ENCODE data around the gene DHX36. TPM values are rescaled to one million over a fixed set of nuclear protein-coding genes. Genes with fewer than 3 reads are reported as not detected.
A peak's percentile ranks its signal among the peaks of the same experiment; 100 is the strongest.

Gene DHX36
- total and polyA plus RNA-seq, 2 of the 4 experiments (the other 2 are of a cell fraction), result 27.1 to 30.2 TPM

GRCh38 chr3:154316974-154317767 is 7.1 kb downstream of the DHX36 start:
- no peak overlapping the region for H3K4ac ChIP-seq (ENCODE audit: low read depth, low read length)
- peaks cover 13 to 49% of the 10 kb centered on the region in 2 experiments; a peak in 3 of 4 replicates for H3K79me1 ChIP-seq (ENCODE audit: low read depth in 1 of 2, low read length in 2 of 2)
- H4K8ac ChIP-seq (ENCODE audit: low read depth in 2 of 2, low read length in 2 of 2), result peak overlapping the region in 1 of 2 experiments; percentile 35; a peak in 1 of 4 replicates
- intact Hi-C loops (cut with micrococcal nuclease) (no loop called here), dilution Hi-C loops (cut with HindIII; ENCODE audit: low sequenced_read_pairs, unreplicated experiment) (no loop called here), in situ Hi-C loops (cut with MboI; ENCODE audit: low sequenced_read_pairs) (no loop called here)
- H2BK20ac ChIP-seq (ENCODE audit: low read depth, low read length), result no peak overlapping the region
- H3K18ac ChIP-seq (ENCODE audit: low read depth, low read length), result no peak overlapping the region
- H3K14ac ChIP-seq (replicated peaks; ENCODE audit: low read depth, low read length), result no peak overlapping the region
- no peak overlapping the region; the same call in 1 of the 2 replicates for H3K23ac ChIP-seq (ENCODE audit: low read depth, low read length)
- H2AFZ ChIP-seq (replicated peaks; ENCODE audit: low read length, poor library complexity), result no peak overlapping the region
- no peak overlapping the region for H2BK120ac ChIP-seq (ENCODE audit: low read depth, low read length)
- peaks cover 33% of the 10 kb centered on the region; the same call in 1 of the 2 replicates for H4K20me1 ChIP-seq (ENCODE audit: insufficient read depth, low read length)
- H3K4me3 ChIP-seq (ENCODE audit: insufficient read depth, low read depth, low read length), result no peak overlapping the region
- H3K9ac ChIP-seq (ENCODE audit: low read depth, low read length), result no peak overlapping the region
- CTCF ChIA-PET, result no interaction called here
- no peaks in the 10 kb centered on the region for H3K9me3 ChIP-seq (ENCODE audit: control insufficient read depth, insufficient read depth, low read length)
- no peak overlapping the region for H2AK9ac ChIP-seq (replicated peaks; ENCODE audit: low read depth, low read length, poor library complexity)
- WGBS, 2 experiments (ENCODE audit: extremely low coverage in 2 of 2, insufficient read length in 1 of 2), result 83% methylated on average over 1 of the region's 5 CpGs; no CpG with 5 or more reads in 1 of the 2 experiments
- BruUV-seq (replicated peaks), result no TSS peak
- no peak overlapping the region for H4K91ac ChIP-seq (ENCODE audit: insufficient read depth, low read depth, low read length)
- H3K36me3 ChIP-seq (ENCODE audit: control insufficient read depth, insufficient read depth, low read length), result peaks cover 2% of the 10 kb centered on the region; the same call in 1 of the 2 replicates
- no peak overlapping the region for H3K56ac ChIP-seq (ENCODE audit: extremely low read depth, insufficient read depth, low read length)
- no peaks in the 10 kb centered on the region for H3K27me3 ChIP-seq (ENCODE audit: control insufficient read depth, insufficient read depth, low read length)
- no peaks in the 10 kb centered on the region; the same call in none of the 2 replicates for H3K9me1 ChIP-seq (ENCODE audit: insufficient read depth, low read length)
- H3K4me1 ChIP-seq (ENCODE audit: control insufficient read depth, insufficient read depth, low read length), result peaks cover 4% of the 10 kb centered on the region
- no peak for DNase-seq
- H4K5ac ChIP-seq (ENCODE audit: low read depth, low read length), result no peak overlapping the region
- H2BK5ac ChIP-seq (ENCODE audit: low read depth, low read length, poor library complexity, severe bottlenecking), result no peak overlapping the region
- H2AK5ac ChIP-seq (ENCODE audit: low read depth, low read length), result no peak overlapping the region
- ATAC-seq (ENCODE audit: low read depth), result peak; percentile 61; the same call in 1 of the 2 replicates
- POLR2A ChIA-PET (ENCODE audit: unreplicated experiment), result interaction anchor here (0.5 kb wide), 1 partner anchor 482 kb away, joined by 5 read pairs; no protein-coding TSS in a partner anchor
- no peak overlapping the region; the same call in 1 of the 2 replicates for H3K4me2 ChIP-seq (ENCODE audit: low read depth, low read length)
- no peak overlapping the region for H3K27ac ChIP-seq (ENCODE audit: insufficient read depth, low read length)
- no peak overlapping the region for H2BK15ac ChIP-seq (ENCODE audit: low read depth, low read length)
- TF ChIP-seq MAFK (IDR thresholded peaks at IDR 0.05; ENCODE audit: low read depth, low read length) (no peak), SMC3 (IDR thresholded peaks at IDR 0.05; ENCODE audit: low read depth, low read length) (no peak), RCOR1 (IDR thresholded peaks at IDR 0.05; ENCODE audit: insufficient replicate concordance, low read length) (no peak), RAD21 (IDR thresholded peaks at IDR 0.05; ENCODE audit: low read length) (no peak), NFE2L2 (IDR thresholded peaks at IDR 0.05; ENCODE audit: low read depth, low read length) (no peak), CTCF (conservative IDR thresholded peaks at IDR 0.05; ENCODE audit: low read depth, low read length) (no peak), MXI1 (IDR thresholded peaks at IDR 0.05; ENCODE audit: borderline replicate concordance, low read depth, low read length) (no peak), FOS (IDR thresholded peaks at IDR 0.05; ENCODE audit: low read depth, low read length) (no peak), BHLHE40 (IDR thresholded peaks at IDR 0.05; ENCODE audit: low read depth, low read length) (no peak), CEBPB (IDR thresholded peaks at IDR 0.05; ENCODE audit: low read depth, low read length) (no peak), MAZ (IDR thresholded peaks at IDR 0.05; ENCODE audit: borderline replicate concordance, low read depth, low read length) (no peak), ELK1 (IDR thresholded peaks at IDR 0.05; ENCODE audit: borderline replicate concordance, low read depth, low read length) (no peak), CHD1 (IDR thresholded peaks at IDR 0.05; ENCODE audit: low read depth, low read length) (no peak), POLR2A (IDR thresholded peaks at IDR 0.05; ENCODE audit: low read depth, low read length) (no peak)

Measured in IMR-90 (cell line).